Transverse colon (tissue), 3 donors: ENCODE measurements around the gene KRT34.

Experiments
- CTCF ChIP-seq, 5 experiments: fragments of 200-600 bp in 3 of 5; fragments of 450-650 bp in 2 of 5; sonication (generic) in 3 of 5; IDR thresholded peaks; 1 replicate in 2 of 5; 2 replicates in 3 of 5; pipeline ENCODE4 v1.5.1; 2016 to 2017; ENCODE audit warnings: antibody characterized with exemption in 5 of 5, inconsistent platforms in 3 of 5, mild to moderate bottlenecking in 2 of 5, moderate library complexity in 1 of 5
- EP300 ChIP-seq: sonication (generic); formaldehyde crosslinking; IDR thresholded peaks from one replicate; pipeline ENCODE4 v1.6.1; 2017; ENCODE audit warnings: antibody characterized with exemption, low read depth
- POLR2A ChIP-seq: fragments of 450-650 bp; IDR thresholded peaks from one replicate; pipeline ENCODE4 v1.6.1; 2016; ENCODE audit warnings: antibody characterized with exemption, mild to moderate bottlenecking, moderate library complexity

- TF ChIP-seq CTCF (IDR thresholded peaks at IDR 0.05) (no peak), POLR2A (no peak), EP300 (no peak)
Observed at GRCh38 chr17:41351177-41351576, 30.9 kb downstream of the KRT34 start.
